Trophoblast cell (in vitro differentiated cells and primary cell): Measurements from ENCODE around the gene AFAP1L1. TPM values are rescaled to one million over a fixed set of nuclear protein-coding genes. Genes with fewer than 3 reads are reported as not detected.

Experiments
- DNase-seq, 2 donors: peaks; one replicate each; pipeline ENCODE4 v3.0.0-alpha.2; 2016
- H2AFZ ChIP-seq: 2 replicates; pipeline ENCODE4 v1.6.1; 2013; ENCODE audit warnings: low read length, moderate library complexity, mild to moderate bottlenecking; ENCODE audit not compliant: insufficient read depth, poor library complexity
- H2AK5ac ChIP-seq: 2 replicates; pipeline ENCODE4 v1.6.1; 2013; ENCODE audit warnings: mild to moderate bottlenecking, low read length
- H2BK120ac ChIP-seq: 2 replicates; pipeline ENCODE4 v1.6.1; 2013; ENCODE audit warnings: low read length, mild to moderate bottlenecking, moderate library complexity; ENCODE audit not compliant: insufficient read depth, poor library complexity
- H2BK12ac ChIP-seq: 2 replicates; pipeline ENCODE4 v1.6.1; 2013; ENCODE audit warnings: mild to moderate bottlenecking, low read length, moderate library complexity
- H2BK5ac ChIP-seq: 2 replicates; pipeline ENCODE4 v1.6.1; 2013; ENCODE audit warnings: low read length, low read depth, moderate library complexity, mild to moderate bottlenecking; ENCODE audit not compliant: poor library complexity
- H3K14ac ChIP-seq: 2 replicates; pipeline ENCODE4 v1.6.1; 2013; ENCODE audit warnings: mild to moderate bottlenecking, low read length
- H3K18ac ChIP-seq: 2 replicates; pipeline ENCODE4 v1.6.1; 2013; ENCODE audit warnings: mild to moderate bottlenecking, low read length
- H3K23ac ChIP-seq: 2 replicates; pipeline ENCODE4 v1.6.1; 2013; ENCODE audit warnings: low read length
- H3K27ac ChIP-seq: 2 replicates; pipeline ENCODE4 v1.5.1; 2013; ENCODE audit warnings: low read depth, mild to moderate bottlenecking, inconsistent platforms, low read length, moderate library complexity
- H3K27me3 ChIP-seq: 2 replicates; pipeline ENCODE4 v1.6.1; 2013; ENCODE audit warnings: inconsistent platforms, mild to moderate bottlenecking, low read length, moderate library complexity; ENCODE audit not compliant: insufficient read depth
- H3K36me3 ChIP-seq, 2 experiments: 1 replicate in 1 of 2; 2 replicates in 1 of 2; pipeline ENCODE4 v1.6.1; 2013; ENCODE audit warnings: low read length in 2 of 2, mild to moderate bottlenecking in 2 of 2, moderate library complexity in 1 of 2; ENCODE audit not compliant: insufficient read depth in 2 of 2, control insufficient read depth in 1 of 2
- H3K4ac ChIP-seq: 2 replicates; pipeline ENCODE4 v1.6.1; 2013; ENCODE audit warnings: low read depth, mild to moderate bottlenecking, low read length, moderate library complexity
- H3K4me1 ChIP-seq, 2 experiments: 1 replicate in 1 of 2; 2 replicates in 1 of 2; pipeline ENCODE4 v1.6.1; 2013; ENCODE audit warnings: low read length in 2 of 2, mild to moderate bottlenecking in 2 of 2, moderate library complexity in 1 of 2; ENCODE audit not compliant: insufficient read depth in 2 of 2, control insufficient read depth in 1 of 2
- H3K4me2 ChIP-seq: 2 replicates; pipeline ENCODE4 v1.6.1; 2013; ENCODE audit warnings: inconsistent platforms, mild to moderate bottlenecking, low read length, moderate library complexity
- H3K4me3 ChIP-seq: 2 replicates; pipeline ENCODE4 v1.5.1; 2013; ENCODE audit warnings: mild to moderate bottlenecking, low read depth, low read length, inconsistent platforms
- H3K79me1 ChIP-seq: one replicate; pipeline ENCODE4 v1.6.1; 2013; ENCODE audit warnings: low read length
- H3K79me2 ChIP-seq: 2 replicates; pipeline ENCODE4 v1.6.1; 2013; ENCODE audit warnings: low read length, mild to moderate bottlenecking; ENCODE audit not compliant: control insufficient read depth, insufficient read depth, poor library complexity
- H3K9ac ChIP-seq: 2 replicates; pipeline ENCODE4 v1.6.1; 2013; ENCODE audit warnings: mild to moderate bottlenecking, low read length
- H3K9me3 ChIP-seq: 2 replicates; pipeline ENCODE4 v1.6.1; 2013; ENCODE audit warnings: low read depth, mild to moderate bottlenecking, control low read depth, inconsistent platforms, low read length; ENCODE audit not compliant: insufficient read depth
- H4K12ac ChIP-seq: 2 replicates; pipeline ENCODE4 v1.6.1; 2013; ENCODE audit warnings: low read depth, mild to moderate bottlenecking, low read length, moderate library complexity
- H4K8ac ChIP-seq: 2 replicates; pipeline ENCODE4 v1.6.1; 2013; ENCODE audit warnings: low read depth, mild to moderate bottlenecking, low read length, moderate library complexity
- H4K91ac ChIP-seq: one replicate; pipeline ENCODE4 v1.6.1; 2013; ENCODE audit warnings: low read depth, mild to moderate bottlenecking, low read length, moderate library complexity
- WGBS: extraction: QIAGEN DNeasy Blood & Tissue Kit; methylation state at CpG from one replicate; pipeline ENCODE4 v1.1.7; 2013; ENCODE audit warnings: missing lambda C conversion rate; ENCODE audit not compliant: insufficient read length, insufficient coverage; ENCODE audit errors: extremely low coverage; 5-methylcytosine and 5-hydroxymethylcytosine counted together
- polyA plus RNA-seq: library from polyadenylated mRNA; stranded (reverse); fragments of 200-250 nt; gene quantifications from 2 replicates; pipeline ENCODE4 v1.2.3, GENCODE V29; 2013

AFAP1L1 gene
- polyA plus RNA-seq, result 6.6 and 6.9 TPM in 2 replicates

DNA sequence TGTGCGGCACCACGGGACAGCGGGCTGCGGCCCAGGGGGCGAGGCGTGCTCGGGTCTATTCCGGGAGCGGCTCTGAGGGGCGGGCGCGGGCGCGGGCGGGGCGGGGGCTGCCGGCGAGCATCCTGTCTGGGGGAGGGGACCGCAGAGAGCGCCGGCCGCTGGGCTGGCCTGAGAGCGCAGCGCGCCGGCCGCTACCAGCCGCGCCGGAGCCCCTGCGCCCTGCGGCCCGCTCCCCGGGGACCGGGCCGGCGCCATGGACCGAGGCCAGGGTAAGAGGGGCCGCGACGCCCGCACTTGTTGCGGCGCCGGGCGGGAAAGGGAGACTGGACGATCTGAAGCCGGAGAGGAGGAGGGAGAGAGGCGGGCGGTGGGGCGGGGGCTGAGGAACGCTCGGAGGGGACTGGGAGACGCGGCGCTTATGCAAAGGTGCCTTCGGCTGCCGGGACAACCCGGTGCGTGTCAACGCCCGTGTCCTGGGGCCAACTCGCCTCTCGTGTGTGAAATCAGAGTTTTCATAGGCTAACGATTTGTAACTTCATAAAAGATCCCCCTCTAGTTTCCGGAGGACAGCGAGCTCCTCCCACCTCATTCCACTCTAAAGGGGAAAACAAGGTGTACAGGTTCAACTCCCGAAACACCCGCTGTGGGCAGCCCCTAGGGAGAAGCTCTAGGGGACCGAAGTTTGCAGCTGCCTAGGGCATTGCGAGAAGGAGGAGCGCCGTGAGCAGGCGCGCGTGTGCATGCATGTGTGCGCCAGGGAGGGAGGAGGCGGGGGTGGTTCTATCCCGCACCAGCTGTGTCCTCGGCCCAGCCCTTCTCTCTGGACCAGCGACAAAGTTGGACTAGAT lies at the start of gene AFAP1L1:
Gene AFAP1L1, plus strand, starts transcription at position 144 of the 848 bp plus-strand sequence. Its CDS starts 110 bp downstream, at position 254.
- peak within 1 kb of the TSS; percentile 92 for H4K91ac ChIP-seq
- H3K4me3 ChIP-seq, result peak within 1 kb of the TSS; percentile 83
- H4K8ac ChIP-seq, result peak within 1 kb of the TSS; percentile 85
- H2BK120ac ChIP-seq, result peak within 1 kb of the TSS; percentile 56
- no peaks in the 10 kb centered on the region for H3K27me3 ChIP-seq
- H3K14ac ChIP-seq, result peak within 1 kb of the TSS; percentile 81
- H4K12ac ChIP-seq, result peak within 1 kb of the TSS; percentile 22
- H3K18ac ChIP-seq, result peak within 1 kb of the TSS; percentile 62
- peak within 1 kb of the TSS; percentile 32 for H3K27ac ChIP-seq
- no peak within 1 kb of the TSS for H2BK12ac ChIP-seq
- H2AFZ ChIP-seq, result peak within 1 kb of the TSS; percentile 87
- H3K4ac ChIP-seq, result peak within 1 kb of the TSS; percentile 29
- DNase-seq, result peak; percentile 96 to 97
- no peaks in the 10 kb centered on the region for H3K36me3 ChIP-seq
- no peak within 1 kb of the TSS for H2AK5ac ChIP-seq
- H2BK5ac ChIP-seq, result peak within 1 kb of the TSS; percentile 56
- peaks cover 4% of the 10 kb centered on the region for H3K79me1 ChIP-seq
- H3K4me2 ChIP-seq, result peak within 1 kb of the TSS; percentile 96
- H3K79me2 ChIP-seq, result peaks cover 3% of the 10 kb centered on the region
- peak within 1 kb of the TSS; percentile 84 for H3K9ac ChIP-seq
- H3K4me1 ChIP-seq, result peaks cover 4 to 6% of the 10 kb centered on the region in 2 experiments
- no peak within 1 kb of the TSS for H3K23ac ChIP-seq
- WGBS, result no CpG with 5 or more reads among the region's 81 CpGs
- H3K9me3 ChIP-seq, result no peaks in the 10 kb centered on the region

GRCh38 chr5:149223081-149223848 lies 48.4 kb upstream of the AFAP1L1 start:
- Histone ChIP-seq H2AK5ac (no peak overlapping the region), H3K18ac (no peak overlapping the region), H3K36me3 (no peaks in the 10 kb centered on the region), H3K9me3 (no peaks in the 10 kb centered on the region), H3K14ac (no peak overlapping the region), H3K79me1 (no peaks in the 10 kb centered on the region), H3K27ac (no peak overlapping the region), H3K4me1 (no peaks in the 10 kb centered on the region), H3K23ac (no peak overlapping the region), H3K4me3 (no peak overlapping the region), H2BK5ac (no peak overlapping the region), H2BK12ac (no peak overlapping the region), H2BK120ac (no peak overlapping the region), H3K27me3 (no peaks in the 10 kb centered on the region), H2AFZ (no peak overlapping the region), H4K91ac (no peak overlapping the region), H3K4me2 (no peak overlapping the region), H3K79me2 (no peaks in the 10 kb centered on the region), H4K8ac (no peak overlapping the region), H3K9ac (no peak overlapping the region), H3K4ac (no peak overlapping the region), H4K12ac (no peak overlapping the region)
- no CpG with 5 or more reads among the region's 11 CpGs for WGBS
- DNase-seq, result peak in 1 of 2 donors; percentile 25

DNA sequence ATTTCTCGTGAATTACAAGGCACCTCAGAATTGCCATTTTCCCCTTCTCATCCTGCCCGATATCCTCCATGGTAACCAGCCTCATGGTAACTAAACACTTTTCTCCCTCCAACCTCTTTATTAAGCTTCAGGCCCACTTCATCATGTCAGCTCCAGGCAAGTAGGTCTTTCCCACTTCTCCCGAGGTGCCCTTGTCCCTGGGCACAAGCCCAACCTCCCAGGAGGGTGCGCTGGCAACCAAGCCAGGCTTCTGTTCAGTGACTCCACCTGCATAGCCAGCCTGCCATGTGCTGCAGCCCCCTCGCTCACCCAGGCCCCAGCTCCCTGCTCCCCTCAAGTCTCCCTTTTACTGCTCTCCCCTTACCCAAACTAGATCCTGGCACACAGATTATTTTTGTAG lies 47.4 kb upstream of the AFAP1L1 start:
- Histone ChIP-seq H4K91ac (no peak overlapping the region), H3K4ac (no peak overlapping the region), H3K36me3 (no peaks in the 10 kb centered on the region), H2BK5ac (no peak overlapping the region), H2AFZ (no peak overlapping the region), H3K9me3 (no peaks in the 10 kb centered on the region), H3K79me1 (no peaks in the 10 kb centered on the region), H3K27ac (no peak overlapping the region), H4K12ac (no peak overlapping the region), H3K9ac (no peak overlapping the region), H2BK120ac (no peak overlapping the region), H3K18ac (no peak overlapping the region), H2AK5ac (no peak overlapping the region), H3K4me1 (no peaks in the 10 kb centered on the region), H3K4me2 (no peak overlapping the region), H3K79me2 (no peaks in the 10 kb centered on the region), H3K14ac (no peak overlapping the region), H4K8ac (no peak overlapping the region), H2BK12ac (no peak overlapping the region), H3K23ac (no peak overlapping the region), H3K27me3 (no peaks in the 10 kb centered on the region), H3K4me3 (no peak overlapping the region)
- WGBS, result no CpG with 5 or more reads among the region's 5 CpGs
- no peak for DNase-seq

GRCh38 chr5:149227168-149227826 lies 44.4 kb upstream of the AFAP1L1 start:
- Histone ChIP-seq H3K14ac (no peak overlapping the region), H3K36me3 (no peaks in the 10 kb centered on the region), H3K79me2 (no peaks in the 10 kb centered on the region), H4K12ac (no peak overlapping the region), H2BK12ac (no peak overlapping the region), H3K4me3 (no peak overlapping the region), H4K8ac (no peak overlapping the region), H3K4me2 (no peak overlapping the region), H3K9ac (no peak overlapping the region), H3K27me3 (no peaks in the 10 kb centered on the region), H3K79me1 (no peaks in the 10 kb centered on the region), H3K27ac (no peak overlapping the region), H2BK5ac (no peak overlapping the region), H3K4me1 (no peaks in the 10 kb centered on the region), H3K4ac (no peak overlapping the region), H3K18ac (no peak overlapping the region), H2AK5ac (no peak overlapping the region), H2BK120ac (no peak overlapping the region), H3K23ac (no peak overlapping the region), H2AFZ (no peak overlapping the region), H4K91ac (no peak overlapping the region), H3K9me3 (no peaks in the 10 kb centered on the region)
- WGBS, result no CpG with 5 or more reads among the region's 2 CpGs
- DNase-seq, result peak; percentile 19 to 50
